Measurements from ENCODE around the gene OST4.

The OST4 gene

DNA sequence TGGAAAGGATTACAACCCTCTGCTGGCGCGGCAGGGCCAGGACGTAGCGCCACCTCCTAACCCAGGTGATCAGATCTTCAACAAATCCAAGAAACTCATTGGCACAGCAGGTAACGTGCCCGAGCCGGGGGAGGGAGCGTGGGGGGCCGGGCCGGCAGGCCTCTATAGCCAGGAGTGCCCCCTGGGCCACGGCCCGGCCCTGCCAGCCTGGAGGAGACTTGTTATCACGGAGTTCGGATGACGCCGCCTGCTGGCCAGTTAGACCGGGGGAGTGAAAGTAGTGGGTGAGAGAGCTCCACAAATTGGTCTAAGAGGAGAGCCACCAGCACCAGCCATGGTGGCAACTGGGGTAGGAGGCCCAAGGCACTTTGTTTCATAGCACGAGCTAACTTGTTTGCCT lies 47.3 kb downstream of the OST4 start:
- no peak for TF ChIP-seq USF1 (IDR thresholded peaks at IDR 0.05)
- no peak for TF ChIP-seq TAF1 (IDR thresholded peaks at IDR 0.05; ENCODE audit: low read depth)
- TF ChIP-seq CREB1 (IDR thresholded peaks at IDR 0.05; ENCODE audit: low read depth) = no peak
- TF ChIP-seq CEBPB (IDR thresholded peaks at IDR 0.05) = no peak
- TF ChIP-seq NFIC (IDR thresholded peaks at IDR 0.05) = no peak
- no peak for TF ChIP-seq TEAD4 (IDR thresholded peaks at IDR 0.05)
- TF ChIP-seq, protein P1, sequence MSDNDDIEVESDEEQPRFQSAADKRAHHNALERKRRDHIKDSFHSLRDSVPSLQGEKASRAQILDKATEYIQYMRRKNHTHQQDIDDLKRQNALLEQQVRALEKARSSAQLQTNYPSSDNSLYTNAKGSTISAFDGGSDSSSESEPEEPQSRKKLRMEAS (IDR thresholded peaks at IDR 0.05) = no peak
- TF ChIP-seq, protein P2, sequence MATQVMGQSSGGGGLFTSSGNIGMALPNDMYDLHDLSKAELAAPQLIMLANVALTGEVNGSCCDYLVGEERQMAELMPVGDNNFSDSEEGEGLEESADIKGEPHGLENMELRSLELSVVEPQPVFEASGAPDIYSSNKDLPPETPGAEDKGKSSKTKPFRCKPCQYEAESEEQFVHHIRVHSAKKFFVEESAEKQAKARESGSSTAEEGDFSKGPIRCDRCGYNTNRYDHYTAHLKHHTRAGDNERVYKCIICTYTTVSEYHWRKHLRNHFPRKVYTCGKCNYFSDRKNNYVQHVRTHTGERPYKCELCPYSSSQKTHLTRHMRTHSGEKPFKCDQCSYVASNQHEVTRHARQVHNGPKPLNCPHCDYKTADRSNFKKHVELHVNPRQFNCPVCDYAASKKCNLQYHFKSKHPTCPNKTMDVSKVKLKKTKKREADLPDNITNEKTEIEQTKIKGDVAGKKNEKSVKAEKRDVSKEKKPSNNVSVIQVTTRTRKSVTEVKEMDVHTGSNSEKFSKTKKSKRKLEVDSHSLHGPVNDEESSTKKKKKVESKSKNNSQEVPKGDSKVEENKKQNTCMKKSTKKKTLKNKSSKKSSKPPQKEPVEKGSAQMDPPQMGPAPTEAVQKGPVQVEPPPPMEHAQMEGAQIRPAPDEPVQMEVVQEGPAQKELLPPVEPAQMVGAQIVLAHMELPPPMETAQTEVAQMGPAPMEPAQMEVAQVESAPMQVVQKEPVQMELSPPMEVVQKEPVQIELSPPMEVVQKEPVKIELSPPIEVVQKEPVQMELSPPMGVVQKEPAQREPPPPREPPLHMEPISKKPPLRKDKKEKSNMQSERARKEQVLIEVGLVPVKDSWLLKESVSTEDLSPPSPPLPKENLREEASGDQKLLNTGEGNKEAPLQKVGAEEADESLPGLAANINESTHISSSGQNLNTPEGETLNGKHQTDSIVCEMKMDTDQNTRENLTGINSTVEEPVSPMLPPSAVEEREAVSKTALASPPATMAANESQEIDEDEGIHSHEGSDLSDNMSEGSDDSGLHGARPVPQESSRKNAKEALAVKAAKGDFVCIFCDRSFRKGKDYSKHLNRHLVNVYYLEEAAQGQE (IDR thresholded peaks at IDR 0.05; ENCODE audit: low read depth) = no peak
- TF ChIP-seq RAD21 (IDR thresholded peaks at IDR 0.05; ENCODE audit: low read depth) = no peak
- TF ChIP-seq EP300 (IDR thresholded peaks at IDR 0.05; ENCODE audit: borderline replicate concordance) = no peak
- no peak for TF ChIP-seq TCF12 (IDR thresholded peaks at IDR 0.05; ENCODE audit: low read depth)
- no peak for TF ChIP-seq ZBTB7A (IDR thresholded peaks at IDR 0.05; ENCODE audit: low read depth)
- no peak for TF ChIP-seq FOXM1 (IDR thresholded peaks at IDR 0.05; ENCODE audit: borderline replicate concordance, low read depth)
- no peak for TF ChIP-seq YY1 (IDR thresholded peaks at IDR 0.05; ENCODE audit: low read depth)
- TF ChIP-seq EGR1 (IDR thresholded peaks at IDR 0.05) = no peak

GRCh38 chr2:27023740-27024139 lies 47.7 kb downstream of the OST4 start:
- no peak for TF ChIP-seq RAD21 (IDR thresholded peaks at IDR 0.05; ENCODE audit: low read depth)
- no peak for TF ChIP-seq ZBTB7A (IDR thresholded peaks at IDR 0.05; ENCODE audit: low read depth)
- TF ChIP-seq TEAD4 (IDR thresholded peaks at IDR 0.05) = no peak
- no peak for TF ChIP-seq EP300 (IDR thresholded peaks at IDR 0.05; ENCODE audit: borderline replicate concordance)
- TF ChIP-seq, protein P2 (IDR thresholded peaks at IDR 0.05; ENCODE audit: low read depth) = no peak
- no peak for TF ChIP-seq FOXM1 (IDR thresholded peaks at IDR 0.05; ENCODE audit: borderline replicate concordance, low read depth)
- no peak for TF ChIP-seq EGR1 (IDR thresholded peaks at IDR 0.05)
- no peak for TF ChIP-seq TAF1 (IDR thresholded peaks at IDR 0.05; ENCODE audit: low read depth)
- TF ChIP-seq CEBPB (IDR thresholded peaks at IDR 0.05) = no peak
- no peak for TF ChIP-seq CREB1 (IDR thresholded peaks at IDR 0.05; ENCODE audit: low read depth)
- no peak for TF ChIP-seq YY1 (IDR thresholded peaks at IDR 0.05; ENCODE audit: low read depth)
- TF ChIP-seq, protein P1 (IDR thresholded peaks at IDR 0.05) = no peak
- no peak for TF ChIP-seq USF1 (IDR thresholded peaks at IDR 0.05)
- TF ChIP-seq NFIC (IDR thresholded peaks at IDR 0.05) = no peak
- TF ChIP-seq TCF12 (IDR thresholded peaks at IDR 0.05; ENCODE audit: low read depth) = no peak

DNA sequence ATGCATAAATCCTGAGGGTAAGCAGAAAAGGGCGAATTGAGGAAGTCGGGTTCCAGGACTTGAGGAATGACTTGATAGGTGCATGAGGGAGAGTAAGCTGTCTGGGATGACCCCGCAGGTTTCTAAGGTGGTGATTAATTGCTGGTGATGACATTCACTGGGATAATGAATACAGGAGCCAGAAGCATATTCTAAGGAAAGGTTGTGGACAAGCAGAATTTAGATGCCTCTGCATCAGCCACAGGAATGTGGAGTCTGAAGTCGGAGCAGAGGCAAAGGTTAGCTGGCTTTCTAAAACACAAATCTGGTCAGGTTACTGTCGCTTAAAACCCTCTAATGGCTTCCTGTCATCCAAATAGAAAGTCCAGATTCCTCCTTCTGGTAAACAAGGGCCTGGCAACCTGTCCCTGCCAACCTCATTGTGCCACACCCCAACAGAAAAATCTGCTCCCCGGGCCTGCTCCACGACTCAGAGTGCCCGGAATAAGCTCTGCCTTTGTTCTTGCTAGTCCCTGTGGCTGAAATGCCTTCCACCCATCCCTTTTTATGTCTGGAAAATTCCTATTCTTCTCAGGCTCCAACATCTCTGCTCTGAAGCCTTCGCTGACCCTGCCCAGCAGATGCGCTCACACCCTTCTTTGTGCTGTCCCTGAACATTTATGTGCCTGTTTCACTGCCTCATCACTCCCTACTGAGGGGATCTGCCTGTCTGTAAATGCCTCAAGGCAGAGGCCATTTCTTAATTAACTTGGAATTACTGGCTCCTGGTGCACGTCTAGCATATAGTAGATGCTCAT lies 50.0 kb downstream of the OST4 start:
- TF ChIP-seq, protein P1 (IDR thresholded peaks at IDR 0.05) = no peak
- TF ChIP-seq RAD21 (IDR thresholded peaks at IDR 0.05; ENCODE audit: low read depth) (no peak), CEBPB (IDR thresholded peaks at IDR 0.05) (no peak), TCF12 (IDR thresholded peaks at IDR 0.05; ENCODE audit: low read depth) (no peak), EGR1 (IDR thresholded peaks at IDR 0.05) (no peak), EP300 (IDR thresholded peaks at IDR 0.05; ENCODE audit: borderline replicate concordance) (no peak), NFIC (IDR thresholded peaks at IDR 0.05) (no peak)
- TF ChIP-seq, protein P2 (IDR thresholded peaks at IDR 0.05; ENCODE audit: low read depth) = no peak
